HG03159 (cell line): ENCODE data around the gene PMEL.

ENCODE experiments used
- ATAC-seq: cut with Tn5 transposase; IDR thresholded peaks from one replicate; pipeline ENCODE4 v1.9.1; 2021; ENCODE audit warnings: mild to moderate bottlenecking, moderate library complexity; ENCODE audit not compliant: unreplicated experiment

PMEL gene

GRCh38 chr12:55942577-55943136 is 23.2 kb downstream of the PMEL start:
- ATAC-seq = no peak

- no peak for ATAC-seq
Measured at GRCh38 chr12:55942055-55942454, 23.8 kb downstream of the PMEL start.

- peak; percentile 95 for ATAC-seq
Measured at GRCh38 chr12:55940065-55940732, 25.6 kb downstream of the PMEL start.

GRCh38 chr12:55938826-55939501 is 26.9 kb downstream of the PMEL start:
- ATAC-seq = no peak

- ATAC-seq = no peak
Measured at GRCh38 chr12:55937981-55938380, 27.9 kb downstream of the PMEL start.

GRCh38 chr12:55935738-55936151 is 30.1 kb downstream of the PMEL start:
- no peak for ATAC-seq

GRCh38 chr12:55934773-55935172 is 31.1 kb downstream of the PMEL start:
- no peak for ATAC-seq

GRCh38 chr12:55933799-55934742 is 31.8 kb downstream of the PMEL start:
- no peak for ATAC-seq

GRCh38 chr12:55933169-55933798 is 32.6 kb downstream of the PMEL start:
- ATAC-seq = no peak

- no peak for ATAC-seq
Measured at GRCh38 chr12:55932551-55932910, 33.3 kb downstream of the PMEL start.

- ATAC-seq = no peak
Measured at GRCh38 chr12:55931780-55932550, 33.9 kb downstream of the PMEL start.

GRCh38 chr12:55931317-55931779 is 34.5 kb downstream of the PMEL start:
- ATAC-seq = no peak

- no peak for ATAC-seq
Measured at GRCh38 chr12:55930771-55931316, 35.0 kb downstream of the PMEL start, which contains the start of gene DGKA. Gene DGKA, plus strand, starts transcription at chr12:55931162. Its CDS starts 5,342 bp downstream, at chr12:55936504.

- ATAC-seq = no peak
Measured at GRCh38 chr12:55929306-55929791, 36.5 kb downstream of the PMEL start.

GRCh38 chr12:55927588-55928502 is 38.0 kb downstream of the PMEL start, which contains the start of gene PYM1:
Gene PYM1, minus strand, starts transcription at chr12:55927894. Its CDS starts 133 bp downstream, at chr12:55927761.
- ATAC-seq = peak; percentile 29

GRCh38 chr12:55926738-55927587 is 38.9 kb downstream of the PMEL start:
- peak; percentile 47 for ATAC-seq
